ENCODE data around the gene ADD1. TPM values are rescaled to one million over a fixed set of nuclear protein-coding genes. Genes with fewer than 3 reads are reported as not detected.

The ADD1 gene
- total RNA-seq, 4 donors from 2014 or later: 122 to 299 (median 196) TPM

- no peak for TF ChIP-seq POLR2A (IDR thresholded peaks at IDR 0.05)
- peak in 2 of 3 donors; percentile 28 to 33 for TF ChIP-seq POLR2AphosphoS5 (IDR thresholded peaks at IDR 0.05)
- H3K4me3 ChIP-seq: peak overlapping the region; percentile 40
- H3K27me3 ChIP-seq: no peaks in the 10 kb centered on the region
- H3K4me1 ChIP-seq: peaks cover 98% of the 10 kb centered on the region
- WGBS: 24% methylated on average over 11 of the region's 29 CpGs
- H3K36me3 ChIP-seq: no peaks in the 10 kb centered on the region
- DNase-seq (ENCODE audit: low spot score in 2 of 2): peak; percentile 85 to 91
- no peaks in the 10 kb centered on the region for H3K9me3 ChIP-seq
- H3K27ac ChIP-seq: peak overlapping the region; percentile 84
Measured at GRCh38 chr4:2800691-2801596, 42.7 kb upstream of the ADD1 start.

DNA sequence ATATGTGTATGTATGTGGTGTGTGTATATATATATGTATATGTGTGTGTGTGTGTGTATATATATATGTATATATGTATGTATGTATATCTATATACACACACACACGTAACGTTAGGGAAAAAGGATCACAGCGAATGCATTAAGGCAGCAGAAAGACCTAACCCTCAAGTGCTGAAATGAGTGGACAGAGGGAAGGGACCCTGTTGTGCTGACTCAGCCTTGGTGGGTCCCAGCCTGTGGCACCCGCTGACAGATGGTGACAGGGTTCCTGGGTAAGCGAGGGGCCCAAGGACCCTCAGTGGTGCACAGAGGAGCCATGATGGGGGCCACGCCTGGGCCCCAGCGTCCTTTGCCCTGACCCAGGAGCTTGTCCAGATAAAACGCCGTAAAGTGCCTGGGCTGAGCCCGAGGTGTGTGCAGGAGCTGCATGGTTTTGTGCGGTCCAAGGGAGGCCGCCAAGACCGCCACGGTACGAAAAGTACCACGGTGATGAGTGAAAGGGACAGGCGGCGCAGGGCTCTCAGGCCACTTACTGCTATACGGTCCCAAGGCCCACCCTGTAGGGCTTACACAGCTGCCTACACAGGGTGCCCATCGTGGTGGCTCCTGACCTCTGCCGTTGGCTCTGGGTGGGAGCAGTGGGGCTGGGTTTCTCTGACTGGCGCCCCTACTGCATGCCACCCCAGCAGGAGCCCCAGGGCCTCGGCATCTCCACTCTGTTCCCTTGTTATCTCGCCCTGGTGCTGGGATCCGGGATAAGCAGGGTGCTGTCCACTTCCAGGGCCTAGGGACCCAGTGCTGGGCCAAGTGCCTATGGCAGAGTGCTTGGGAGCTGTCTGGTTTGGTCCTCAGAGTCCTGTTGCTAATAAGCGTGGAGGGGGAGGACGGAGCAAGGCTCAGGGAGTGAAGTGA is 40.8 kb upstream of the ADD1 start:
- DNase-seq (ENCODE audit: low spot score in 2 of 2): peak; percentile 62 to 78
- TF ChIP-seq POLR2AphosphoS5 (IDR thresholded peaks at IDR 0.05) (no peak), POLR2A (IDR thresholded peaks at IDR 0.05) (no peak), EP300 (IDR thresholded peaks at IDR 0.05) (no peak), CTCF (IDR thresholded peaks at IDR 0.05) (no peak)
- H3K4me3 ChIP-seq: no peak overlapping the region
- H3K27ac ChIP-seq: peak overlapping the region; percentile 61
- H3K4me1 ChIP-seq: peaks cover 98% of the 10 kb centered on the region
- no peaks in the 10 kb centered on the region for H3K36me3 ChIP-seq
- WGBS: 94% methylated on average over 21 of the region's 27 CpGs
- H3K9me3 ChIP-seq: no peaks in the 10 kb centered on the region
- H3K27me3 ChIP-seq: no peaks in the 10 kb centered on the region

- no peaks in the 10 kb centered on the region for H3K9me3 ChIP-seq
- WGBS: 60% methylated on average over 18 of the region's 20 CpGs
- H3K4me3 ChIP-seq: no peak overlapping the region
- H3K4me1 ChIP-seq: peaks cover 95% of the 10 kb centered on the region
- DNase-seq (ENCODE audit: low spot score in 2 of 2): peak; percentile 79 to 83
- TF ChIP-seq EP300 (IDR thresholded peaks at IDR 0.05) (no peak), POLR2A (IDR thresholded peaks at IDR 0.05) (no peak), CTCF (IDR thresholded peaks at IDR 0.05) (no peak), POLR2AphosphoS5 (IDR thresholded peaks at IDR 0.05) (peak in 2 of 3 donors; percentile 64 to 87)
- peak overlapping the region; percentile 81 for H3K27ac ChIP-seq
- H3K36me3 ChIP-seq: no peaks in the 10 kb centered on the region
- no peaks in the 10 kb centered on the region for H3K27me3 ChIP-seq
Measured at GRCh38 chr4:2803624-2804448, 39.8 kb upstream of the ADD1 start.

DNA sequence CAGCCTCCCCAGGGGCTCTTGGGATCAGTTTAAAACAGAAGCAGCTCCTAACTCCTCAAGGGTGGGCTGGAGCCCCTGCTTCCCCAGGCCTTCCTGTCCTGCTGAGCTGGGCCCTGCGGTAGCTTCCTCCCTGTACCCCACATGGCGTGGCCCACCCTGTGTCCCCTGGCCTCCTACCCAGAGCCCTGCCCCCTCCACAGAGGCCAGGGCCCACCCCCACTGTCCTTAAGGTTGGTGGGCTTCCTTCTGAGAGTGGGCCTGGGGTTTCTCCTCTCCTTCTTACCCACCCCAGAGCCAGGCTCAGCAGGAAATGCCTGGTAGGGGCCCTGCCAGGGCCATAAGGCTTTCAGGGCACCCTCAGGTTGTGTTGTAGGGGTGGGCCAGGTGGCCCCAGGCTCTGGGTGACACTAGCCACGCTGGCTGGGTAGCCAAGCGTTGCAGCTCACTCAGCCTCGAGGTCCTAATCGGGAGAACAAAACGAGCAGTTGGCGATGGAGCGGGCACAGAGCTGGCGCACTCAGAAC is 39.1 kb upstream of the ADD1 start:
- no CpG with 5 or more reads among the region's 10 CpGs for WGBS
- no peaks in the 10 kb centered on the region for H3K36me3 ChIP-seq
- peaks cover 94% of the 10 kb centered on the region for H3K4me1 ChIP-seq
- H3K4me3 ChIP-seq: peak overlapping the region; percentile 17
- no peaks in the 10 kb centered on the region for H3K27me3 ChIP-seq
- no peak for TF ChIP-seq POLR2A (IDR thresholded peaks at IDR 0.05)
- TF ChIP-seq CTCF (IDR thresholded peaks at IDR 0.05): no peak
- no peak for TF ChIP-seq EP300 (IDR thresholded peaks at IDR 0.05)
- TF ChIP-seq POLR2AphosphoS5 (IDR thresholded peaks at IDR 0.05): no peak
- peak in 1 of 2 donors; percentile 60 for DNase-seq (ENCODE audit: low spot score in 2 of 2)
- H3K27ac ChIP-seq: peak overlapping the region; percentile 81
- H3K9me3 ChIP-seq: no peaks in the 10 kb centered on the region

DNA sequence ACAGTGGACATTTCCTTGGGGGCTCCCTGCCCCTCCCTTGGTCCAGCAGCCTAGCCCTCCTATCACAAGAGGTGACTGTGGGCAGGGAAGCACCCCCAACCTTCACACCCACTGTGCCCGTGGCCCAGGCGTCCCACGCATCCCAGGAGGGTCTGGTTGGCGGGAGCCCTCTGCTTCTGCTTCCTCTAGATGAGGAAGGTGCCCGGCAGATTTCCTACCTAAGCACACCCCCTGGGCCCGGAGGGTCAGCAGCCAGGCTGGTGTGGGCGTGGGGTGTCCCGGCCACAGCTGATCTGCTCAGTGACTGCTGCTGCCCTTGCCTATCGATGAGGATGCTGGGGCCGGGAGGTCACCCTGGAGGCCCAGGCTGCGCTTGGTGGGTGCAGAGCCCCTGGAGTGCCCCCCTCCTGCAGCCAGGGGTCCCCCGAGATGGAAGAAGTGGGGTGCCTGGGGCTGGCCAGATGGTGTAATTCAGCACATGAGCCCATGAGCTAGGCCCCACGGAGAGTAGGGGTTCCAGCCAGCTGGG is 38.6 kb upstream of the ADD1 start:
- Histone ChIP-seq H3K4me1 (peaks cover 94% of the 10 kb centered on the region), H3K27ac (peak overlapping the region; percentile 81), H3K36me3 (no peaks in the 10 kb centered on the region), H3K27me3 (no peaks in the 10 kb centered on the region), H3K9me3 (no peaks in the 10 kb centered on the region), H3K4me3 (peak overlapping the region; percentile 17)
- 62% methylated on average over 3 of the region's 13 CpGs for WGBS
- DNase-seq (ENCODE audit: low spot score in 2 of 2): peak in 1 of 2 donors; percentile 62
- TF ChIP-seq CTCF (IDR thresholded peaks at IDR 0.05): no peak
- no peak for TF ChIP-seq POLR2AphosphoS5 (IDR thresholded peaks at IDR 0.05)
- no peak for TF ChIP-seq EP300 (IDR thresholded peaks at IDR 0.05)
- no peak for TF ChIP-seq POLR2A (IDR thresholded peaks at IDR 0.05)

Data from suprapubic skin (tissue), 4 donors.